T-helper 2 cell treated with Interferon-gamma antibody and Interleukin-4, amounts not matched to agents 5 μg/mL and 100 μg/mL, for 36 hours (primary cell): ENCODE measurements around the gene IL22RA2.
"Not testable (repeated sequence)": the region's sequence is repeated elsewhere in the genome, so short reads cannot be mapped to it uniquely, and the experiment has no call there.

ENCODE experiments used
- DNase-seq: peaks from one replicate; pipeline ENCODE4 v3.0.0; 2021; ENCODE audit warnings: low spot score
- H3K27ac Mint-ChIP-seq: one replicate; pipeline ENCODE4 v1.8.0; 2021; ENCODE audit warnings: mild to moderate bottlenecking, mixed read lengths
- H3K27me3 Mint-ChIP-seq: one replicate; pipeline ENCODE4 v1.8.0; 2021; ENCODE audit warnings: low read depth, mixed read lengths
- H3K36me3 Mint-ChIP-seq: one replicate; pipeline ENCODE4 v1.8.0; 2021; ENCODE audit warnings: low read depth, mixed read lengths
- H3K4me1 Mint-ChIP-seq: one replicate; pipeline ENCODE4 v1.8.0; 2021; ENCODE audit warnings: low read depth, mixed read lengths
- H3K4me3 Mint-ChIP-seq: one replicate; pipeline ENCODE4 v1.8.0; 2022; ENCODE audit warnings: mild to moderate bottlenecking, moderate library complexity, mixed read lengths
- H3K9me3 Mint-ChIP-seq: one replicate; pipeline ENCODE4 v1.8.0; 2021; ENCODE audit warnings: mixed read lengths

IL22RA2 gene, protein sequence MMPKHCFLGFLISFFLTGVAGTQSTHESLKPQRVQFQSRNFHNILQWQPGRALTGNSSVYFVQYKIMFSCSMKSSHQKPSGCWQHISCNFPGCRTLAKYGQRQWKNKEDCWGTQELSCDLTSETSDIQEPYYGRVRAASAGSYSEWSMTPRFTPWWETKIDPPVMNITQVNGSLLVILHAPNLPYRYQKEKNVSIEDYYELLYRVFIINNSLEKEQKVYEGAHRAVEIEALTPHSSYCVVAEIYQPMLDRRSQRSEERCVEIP

DNA sequence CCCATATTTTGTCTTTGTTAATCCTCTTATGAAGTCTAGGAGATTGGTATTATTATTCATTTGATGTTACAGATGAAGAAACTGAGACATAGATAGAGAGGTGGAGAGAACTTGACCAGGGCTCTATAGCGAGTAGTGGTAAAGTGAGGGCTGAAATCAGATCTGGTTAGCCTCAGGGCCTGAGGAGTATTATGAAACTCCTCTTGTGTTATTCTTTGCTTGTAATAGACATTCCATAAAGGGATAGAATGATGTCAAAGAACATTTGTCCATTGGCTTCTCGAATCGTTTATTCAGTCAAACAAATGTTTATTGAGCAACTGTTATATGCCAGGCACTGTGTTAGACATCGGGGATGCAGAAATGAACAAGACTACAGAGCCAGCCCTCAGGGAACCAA lies at the start of gene IL22RA2:
IL22RA2 (minus strand) TSS at position 144 of the 400 bp plus-strand sequence. CDS start 11,895 bp downstream, outside the sequence.
- Mint-ChIP-seq H3K9me3 (peaks cover 8% of the 10 kb centered on the region), H3K4me1 (peaks cover 2% of the 10 kb centered on the region), H3K27ac (no peak within 1 kb of the TSS), H3K4me3 (no peak within 1 kb of the TSS), H3K36me3 (peaks cover 4% of the 10 kb centered on the region), H3K27me3 (peaks cover 26% of the 10 kb centered on the region)
- no peak for DNase-seq

DNA sequence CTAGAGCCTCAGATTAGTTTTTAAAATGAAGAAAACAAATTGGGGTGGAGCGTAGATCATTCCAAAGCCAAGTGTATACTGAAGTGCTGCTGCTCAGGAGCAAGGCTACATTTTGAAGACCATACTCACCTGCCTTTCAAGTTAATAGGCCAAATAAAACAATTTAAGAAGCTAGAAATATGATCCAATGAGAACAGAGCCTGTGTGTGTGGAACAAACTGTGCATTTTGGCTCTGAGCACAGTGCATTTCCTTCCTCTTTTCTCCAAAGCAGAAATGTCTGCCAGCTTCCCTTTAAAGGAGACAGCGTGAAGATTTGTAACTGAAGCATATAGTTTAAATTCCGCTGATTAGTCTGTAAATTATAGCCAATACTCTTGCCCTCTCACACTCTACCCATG lies 48.9 kb upstream of the IL22RA2 start:
- no peak overlapping the region for H3K27ac Mint-ChIP-seq
- H3K27me3 Mint-ChIP-seq = no peaks in the 10 kb centered on the region
- H3K4me3 Mint-ChIP-seq = no peak overlapping the region
- H3K9me3 Mint-ChIP-seq = no peaks in the 10 kb centered on the region
- peaks cover 41% of the 10 kb centered on the region for H3K4me1 Mint-ChIP-seq
- H3K36me3 Mint-ChIP-seq = peaks cover 4% of the 10 kb centered on the region
- no peak for DNase-seq

DNA sequence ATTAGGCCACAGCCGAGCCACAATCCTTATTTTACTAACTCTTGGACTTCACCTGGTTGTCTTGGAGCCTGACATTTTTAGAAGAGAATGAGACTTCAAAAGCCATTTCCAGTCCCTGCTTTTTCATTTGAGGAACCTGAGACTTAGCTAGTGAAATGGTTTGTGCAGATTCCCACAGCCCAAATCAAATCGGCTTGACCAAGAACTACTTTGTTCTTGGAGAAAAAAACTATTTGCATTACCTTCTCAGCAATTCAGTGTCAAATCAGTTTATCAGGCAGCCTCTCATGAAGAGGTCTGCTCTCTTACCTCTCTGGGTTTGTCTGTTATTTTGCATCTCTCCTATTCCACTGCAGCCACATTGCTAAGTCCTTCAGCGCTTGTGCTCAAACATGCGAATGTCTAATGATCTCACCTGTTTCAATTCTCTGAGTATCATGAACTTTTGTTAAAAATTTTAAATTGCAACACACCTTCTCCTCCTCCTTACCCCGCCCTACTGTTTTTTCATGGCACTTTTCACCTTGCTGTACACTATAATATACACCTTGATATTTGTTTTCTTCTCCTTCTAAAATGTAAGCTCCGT lies 46.3 kb upstream of the IL22RA2 start:
- Mint-ChIP-seq H3K4me1 (peaks cover 44% of the 10 kb centered on the region), H3K36me3 (peaks cover 15% of the 10 kb centered on the region), H3K27me3 (no peaks in the 10 kb centered on the region), H3K9me3 (no peaks in the 10 kb centered on the region), H3K4me3 (peak overlapping the region; percentile 99), H3K27ac (peak overlapping the region; percentile 92)
- DNase-seq = no peak

DNA sequence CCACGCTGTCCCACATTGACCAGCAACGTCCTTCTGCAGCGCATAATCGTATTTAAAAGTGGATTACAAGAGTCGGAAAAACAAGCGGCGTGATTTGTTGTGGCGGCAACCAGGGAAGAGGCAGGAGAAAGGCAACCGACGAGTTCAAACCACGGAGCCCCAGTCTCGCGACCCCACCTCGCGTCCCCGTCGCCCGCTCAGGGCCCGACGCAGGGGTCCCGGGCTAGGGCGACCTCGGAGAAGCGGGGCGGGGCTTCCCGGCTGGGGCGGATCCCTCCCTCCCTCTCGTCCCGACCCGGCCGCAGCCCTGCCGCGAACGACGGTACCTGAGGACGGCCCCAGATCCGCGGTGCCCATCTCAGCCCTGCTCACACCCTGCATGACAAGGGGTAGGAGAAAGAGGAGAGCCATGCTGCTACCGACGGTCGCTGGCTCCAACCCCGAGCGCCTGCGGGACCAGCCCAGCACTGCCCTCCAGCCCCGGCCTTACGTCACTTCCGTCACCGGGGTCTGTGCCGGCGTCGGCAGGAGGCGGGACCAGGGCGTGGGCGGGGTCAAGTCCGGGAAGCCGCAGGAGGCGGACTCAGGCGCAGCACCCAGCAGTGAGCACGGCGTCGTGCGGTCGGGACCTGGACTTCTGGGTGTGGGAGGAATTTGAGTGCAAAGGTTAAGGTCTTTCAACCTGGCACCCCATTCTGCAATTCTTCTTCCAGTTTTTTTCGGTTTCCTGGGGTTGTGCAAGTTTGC lies 45.6 kb upstream of the IL22RA2 start, which contains the start of gene IFNGR1:
IFNGR1 (minus strand) TSS at position 469 of the 747 bp plus-strand sequence; CDS start at position 411, 58 bp downstream.
- Mint-ChIP-seq H3K9me3 (peaks cover 6% of the 10 kb centered on the region), H3K36me3 (peaks cover 21% of the 10 kb centered on the region), H3K27ac (peak within 1 kb of the TSS; percentile 99), H3K27me3 (no peaks in the 10 kb centered on the region), H3K4me1 (peaks cover 44% of the 10 kb centered on the region), H3K4me3 (peak within 1 kb of the TSS; percentile 99)
- peak; percentile 96 for DNase-seq

DNA sequence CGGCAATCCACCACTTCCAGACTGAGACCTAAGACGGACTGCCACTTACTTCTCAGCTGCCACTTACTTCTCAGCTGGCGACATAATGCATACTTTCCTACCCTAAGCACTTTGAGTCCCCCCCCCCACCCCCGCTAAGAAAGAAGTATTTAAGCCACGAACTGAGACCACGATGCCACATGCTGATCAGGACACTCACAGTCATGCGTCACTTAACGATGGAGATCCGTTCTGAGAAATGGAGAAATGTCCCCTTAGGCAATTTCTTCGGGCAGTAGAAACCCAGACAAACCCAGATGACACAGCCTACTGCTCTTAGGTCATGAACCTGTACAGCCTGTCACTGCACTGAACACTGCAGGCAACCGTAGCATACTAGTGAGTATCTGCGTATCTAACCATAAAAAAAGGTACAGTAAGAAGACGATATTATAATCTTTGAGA lies 45.1 kb upstream of the IL22RA2 start:
- H3K27ac Mint-ChIP-seq = peak overlapping the region; percentile 99
- DNase-seq = peak; percentile 57
- peak overlapping the region; percentile 99 for H3K4me3 Mint-ChIP-seq
- H3K9me3 Mint-ChIP-seq = peaks cover 12% of the 10 kb centered on the region
- peaks cover 27% of the 10 kb centered on the region for H3K36me3 Mint-ChIP-seq
- no peaks in the 10 kb centered on the region for H3K27me3 Mint-ChIP-seq
- H3K4me1 Mint-ChIP-seq = peaks cover 44% of the 10 kb centered on the region

DNA sequence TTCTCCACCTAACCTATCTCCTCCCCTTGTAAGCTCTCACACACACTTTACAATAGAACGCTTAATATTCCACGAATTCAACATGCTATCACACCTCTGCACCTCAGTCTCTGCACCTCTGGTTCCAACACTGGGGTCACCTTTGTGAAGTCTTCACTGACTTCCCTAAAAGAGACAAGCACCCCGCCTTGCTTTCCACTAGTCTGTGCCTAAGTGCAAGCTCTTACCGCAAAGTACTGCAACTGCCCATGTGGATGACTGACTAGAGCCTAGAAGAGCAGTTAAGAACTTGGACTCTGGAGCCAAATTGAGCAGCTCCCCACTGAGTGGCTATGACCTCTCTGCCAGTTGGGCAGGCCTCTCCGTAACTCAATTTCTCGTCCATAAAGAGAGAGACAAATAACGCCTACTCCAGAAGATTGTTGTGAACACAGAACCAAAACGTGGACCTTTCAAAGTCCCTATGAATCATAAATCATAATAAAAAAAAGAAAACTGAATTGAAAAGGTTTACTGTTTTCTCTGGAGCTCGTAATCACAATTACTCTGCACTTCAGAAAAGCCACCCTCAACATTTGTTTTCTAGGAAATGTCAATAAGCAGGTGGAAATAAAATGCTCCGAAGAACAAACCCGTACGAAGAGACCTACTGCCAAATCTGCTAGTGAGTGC lies 44.5 kb upstream of the IL22RA2 start:
- no peaks in the 10 kb centered on the region for H3K27me3 Mint-ChIP-seq
- peak overlapping the region; percentile 99 for H3K4me3 Mint-ChIP-seq
- H3K9me3 Mint-ChIP-seq = peaks cover 17% of the 10 kb centered on the region
- H3K36me3 Mint-ChIP-seq = peaks cover 32% of the 10 kb centered on the region
- DNase-seq = no peak
- peaks cover 45% of the 10 kb centered on the region for H3K4me1 Mint-ChIP-seq
- peak overlapping the region; percentile 99 for H3K27ac Mint-ChIP-seq

DNA sequence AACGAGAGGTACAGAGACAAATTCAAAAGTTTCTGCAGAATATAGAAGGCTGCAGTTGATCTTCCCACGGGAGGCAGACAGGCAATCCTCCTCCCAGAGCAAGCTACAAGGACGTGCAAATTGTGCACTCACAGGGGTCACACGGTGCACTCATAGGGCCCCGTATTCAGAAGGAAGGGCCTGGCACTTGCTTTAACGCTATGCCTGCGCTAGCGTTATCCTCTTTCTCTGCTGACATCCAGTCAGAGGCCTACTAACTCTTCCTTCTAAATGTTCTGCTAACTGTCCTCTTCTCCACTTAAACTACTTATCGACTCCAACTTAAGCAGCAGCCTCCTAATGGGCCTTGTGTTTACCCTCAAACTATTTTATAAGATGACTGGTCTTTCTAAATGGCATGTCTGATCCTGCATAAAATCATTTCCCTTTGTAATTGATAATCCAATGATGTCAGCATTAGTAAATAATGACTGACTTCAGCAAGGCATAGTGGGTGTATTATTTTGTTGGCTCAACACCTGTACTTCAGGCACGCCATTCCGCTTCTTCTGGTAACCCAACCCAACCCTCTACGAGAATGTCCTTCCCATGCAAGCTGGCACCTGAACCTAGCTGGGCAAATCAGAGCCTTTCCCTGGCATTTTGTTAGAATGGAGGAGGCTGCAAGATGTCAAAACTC lies 43.6 kb upstream of the IL22RA2 start:
- Mint-ChIP-seq H3K27ac (no peak overlapping the region), H3K4me3 (peak overlapping the region; percentile 14), H3K4me1 (peaks cover 47% of the 10 kb centered on the region), H3K36me3 (peaks cover 36% of the 10 kb centered on the region), H3K9me3 (peaks cover 22% of the 10 kb centered on the region), H3K27me3 (no peaks in the 10 kb centered on the region)
- no peak for DNase-seq

DNA sequence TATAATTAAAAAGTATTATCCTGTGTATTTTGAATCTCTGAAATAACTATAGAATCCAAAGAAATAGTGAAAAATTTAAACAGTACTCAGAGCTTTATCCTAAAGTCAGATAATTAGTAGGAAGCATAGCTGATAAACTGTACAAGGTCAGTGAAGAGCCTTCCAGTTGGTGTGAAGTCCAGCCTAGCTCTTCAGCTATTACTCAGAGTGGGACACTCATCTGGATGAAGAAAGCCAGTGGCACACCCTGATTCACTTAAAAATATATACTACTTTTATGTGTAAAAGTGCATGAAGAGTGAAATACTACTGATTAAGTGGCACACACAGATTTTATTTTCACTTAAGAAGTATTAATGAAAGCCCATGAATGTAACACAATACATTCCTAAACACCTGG lies 42.7 kb upstream of the IL22RA2 start:
- H3K36me3 Mint-ChIP-seq = peaks cover 44% of the 10 kb centered on the region

DNA sequence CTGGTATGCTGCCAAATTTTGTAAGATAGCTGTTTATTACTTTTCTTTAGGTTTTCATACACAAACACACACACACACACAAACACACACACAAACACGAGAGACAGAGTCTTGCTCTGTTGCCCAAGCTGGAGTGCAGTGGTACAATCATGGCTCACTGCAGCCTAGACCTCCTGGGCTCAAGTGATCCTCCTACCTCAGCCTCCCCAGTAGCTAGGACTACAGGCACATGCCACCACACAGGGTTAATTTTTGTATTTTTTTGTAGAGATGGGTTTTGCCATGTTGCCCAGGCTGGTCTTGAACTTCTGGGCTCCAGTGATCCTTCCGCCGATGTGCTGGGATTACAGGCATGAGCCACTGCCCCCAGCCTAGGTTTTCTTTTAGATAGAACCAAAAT lies 42.2 kb upstream of the IL22RA2 start:
- H3K36me3 Mint-ChIP-seq = peaks cover 48% of the 10 kb centered on the region
- H3K9me3 Mint-ChIP-seq = peaks cover 31% of the 10 kb centered on the region
- H3K27me3 Mint-ChIP-seq, H3K27ac Mint-ChIP-seq, H3K4me3 Mint-ChIP-seq, DNase-seq: not testable (repeated sequence)
- H3K4me1 Mint-ChIP-seq = peaks cover 45% of the 10 kb centered on the region

More for the DNA sequence above, 42.7 kb upstream of the IL22RA2 start:
- Mint-ChIP-seq H3K27ac (no peak overlapping the region), H3K27me3 (no peaks in the 10 kb centered on the region), H3K4me1 (peaks cover 47% of the 10 kb centered on the region), H3K4me3 (no peak overlapping the region), H3K9me3 (peaks cover 27% of the 10 kb centered on the region)
- no peak for DNase-seq

DNA sequence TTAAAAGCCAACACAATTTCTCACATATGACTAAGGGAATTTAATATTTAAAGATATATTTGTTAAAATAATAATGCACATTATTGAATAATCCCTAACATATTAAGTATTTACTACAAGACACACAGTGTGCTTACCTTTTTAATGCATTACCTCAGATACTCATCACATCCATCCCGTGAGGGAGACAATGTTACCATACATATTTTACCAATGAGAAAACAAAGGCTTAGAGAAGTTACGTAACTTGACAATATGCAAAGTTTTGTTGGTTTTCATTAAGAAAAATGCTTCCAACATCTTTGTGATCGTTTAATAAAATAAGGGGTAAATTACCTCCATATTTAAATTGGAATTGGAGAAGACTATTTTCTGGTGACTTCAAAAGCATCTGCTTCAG lies 41.5 kb upstream of the IL22RA2 start:
- peaks cover 52% of the 10 kb centered on the region for H3K36me3 Mint-ChIP-seq
- no peak for DNase-seq
- peaks cover 38% of the 10 kb centered on the region for H3K9me3 Mint-ChIP-seq
- peaks cover 41% of the 10 kb centered on the region for H3K4me1 Mint-ChIP-seq
- H3K4me3 Mint-ChIP-seq = no peak overlapping the region
- H3K27ac Mint-ChIP-seq = no peak overlapping the region
- H3K27me3 Mint-ChIP-seq = no peaks in the 10 kb centered on the region

DNA sequence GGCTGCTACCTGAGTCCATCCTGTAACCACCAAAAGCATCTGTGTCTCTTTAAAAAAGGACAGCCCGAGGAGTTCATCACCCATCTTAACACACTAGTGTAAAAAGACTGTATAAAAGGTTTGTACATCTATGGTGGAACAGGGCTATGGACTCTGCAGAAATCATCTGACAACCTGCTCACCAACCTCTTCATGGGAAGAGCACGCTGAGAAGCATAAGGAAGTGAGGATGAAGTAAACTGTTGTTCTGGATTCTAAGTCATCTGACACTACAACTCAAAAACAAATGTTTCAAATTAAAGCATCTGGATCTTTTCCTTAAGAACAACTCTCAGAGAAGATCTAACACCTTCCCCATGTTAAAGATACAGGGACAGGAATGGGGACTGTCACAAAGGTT lies 40.4 kb upstream of the IL22RA2 start:
- H3K4me3 Mint-ChIP-seq = no peak overlapping the region
- no peaks in the 10 kb centered on the region for H3K27me3 Mint-ChIP-seq
- H3K27ac Mint-ChIP-seq = no peak overlapping the region
- H3K36me3 Mint-ChIP-seq = peaks cover 63% of the 10 kb centered on the region
- no peak for DNase-seq
- H3K9me3 Mint-ChIP-seq = peaks cover 49% of the 10 kb centered on the region
- peaks cover 35% of the 10 kb centered on the region for H3K4me1 Mint-ChIP-seq

DNA sequence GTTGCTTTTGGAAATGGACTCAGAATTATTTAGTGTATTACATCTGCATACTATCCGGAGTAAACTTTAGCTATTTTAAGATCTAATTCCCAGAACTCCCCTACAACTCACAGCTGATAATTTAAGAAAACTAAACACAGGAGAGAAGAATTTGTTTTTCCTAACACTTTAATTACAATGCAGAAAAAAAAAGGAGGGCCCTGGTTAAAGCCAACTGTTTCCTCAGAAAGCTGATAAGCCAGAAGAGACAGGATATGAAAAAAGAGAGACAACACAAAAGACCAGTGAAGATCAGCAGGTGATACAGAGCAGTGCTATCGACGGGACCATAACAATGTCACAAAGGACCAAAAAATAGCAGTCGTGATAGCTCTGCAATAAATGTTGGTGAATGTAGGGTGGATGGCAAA lies 39.9 kb upstream of the IL22RA2 start:
- peaks cover 32% of the 10 kb centered on the region for H3K4me1 Mint-ChIP-seq
- no peaks in the 10 kb centered on the region for H3K27me3 Mint-ChIP-seq
- no peak overlapping the region for H3K27ac Mint-ChIP-seq
- no peak overlapping the region for H3K4me3 Mint-ChIP-seq
- peaks cover 49% of the 10 kb centered on the region for H3K9me3 Mint-ChIP-seq
- no peak for DNase-seq
- peaks cover 63% of the 10 kb centered on the region for H3K36me3 Mint-ChIP-seq

DNA sequence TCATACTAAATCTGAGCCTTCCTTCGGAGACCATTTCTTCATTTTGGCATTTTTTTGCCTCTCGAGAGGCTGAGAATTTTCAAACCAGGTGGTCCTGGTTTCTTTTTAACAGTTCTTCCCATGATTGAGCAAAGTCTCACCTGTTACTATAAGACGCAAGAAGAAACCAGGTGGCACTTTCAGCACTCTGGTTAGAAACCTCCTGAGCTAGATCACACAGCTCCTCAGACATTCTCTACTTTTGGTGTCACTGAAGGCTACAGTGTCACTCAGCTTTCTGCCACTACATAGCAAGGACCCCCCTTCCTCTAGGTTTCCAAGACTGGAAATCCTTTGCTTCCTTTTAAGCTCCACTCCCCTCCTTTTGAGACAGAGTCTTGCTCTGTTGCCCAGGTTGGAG lies 38.5 kb upstream of the IL22RA2 start:
- Mint-ChIP-seq H3K27me3 (no peaks in the 10 kb centered on the region), H3K4me1 (peaks cover 22% of the 10 kb centered on the region), H3K9me3 (peaks cover 56% of the 10 kb centered on the region), H3K4me3 (no peak overlapping the region), H3K27ac (no peak overlapping the region), H3K36me3 (peaks cover 67% of the 10 kb centered on the region)
- no peak for DNase-seq
